K562 (cell line): ENCODE data around the gene AVPI1. TPM values are rescaled to one million over a fixed set of nuclear protein-coding genes. Genes with fewer than 3 reads are reported as not detected.

ENCODE experiments used
- ATAC-seq: fragments of 200-7000 bp; cut with Tn5 transposase; 3 replicates; pipeline ENCODE4 v1.9.1; 2020; ENCODE audit warnings: moderate library complexity
- BruUV-seq: library from RNA; stranded (reverse); fragments of 400-500 nt; replicated peaks from 2 replicates; lab custom pipeline; 2021; lab: Mats Ljungman, UMichigan
- CTCF ChIA-PET: fragments of 300-600 bp; formaldehyde crosslinking; extraction: SDS; loops from one replicate; lab custom pipeline; 2021; ENCODE audit warnings: low intra/inter-chr PET ratio; lab: Yijun Ruan, JAX
- POLR2A ChIA-PET: fragments of 300-600, 350-650 bp; sonication (Branson Sonifier 250); formaldehyde crosslinking; extraction: SDS; loops from one replicate; lab custom pipeline; 2021; ENCODE audit warnings: antibody characterized with exemption, inconsistent platforms; lab: Yijun Ruan, JAX
- DNase-seq, 4 experiments: peaks; one replicate each; pipeline versions ENCODE4 v3.0.0 to v3.0.0-alpha.2; 2011 to 2018; ENCODE audit warnings: low spot score in 3 of 4, mixed read lengths in 3 of 4; ENCODE audit errors: extremely low read depth in 1 of 4
- FAIRE-seq: peaks from 2 replicates; lab custom pipeline; 2011; peaks lifted over from hg19 to GRCh38; lab: Jason Lieb, UNC
- H2AFZ ChIP-seq: 2 replicates; pipeline ENCODE4 v1.6.0; 2011; ENCODE audit warnings: low read depth, low read length, control low read depth, inconsistent platforms
- H3K27ac ChIP-seq: fragments of 200-600 bp; 3 replicates; pipeline ENCODE4 v1.8.0; 2011; ENCODE audit warnings: low read depth, mild to moderate bottlenecking, control low read depth, inconsistent platforms, low read length, moderate library complexity, mixed read lengths; ENCODE audit errors: extremely low read depth
- H3K27me3 ChIP-seq, 2 experiments: fragments of 300-600 bp in 1 of 2; 2 replicates in 1 of 2; 3 replicates in 1 of 2; pipeline versions ENCODE4 v1.6.0 to v1.8.0; 2011; ENCODE audit warnings: inconsistent platforms in 2 of 2, low read length in 2 of 2, mild to moderate bottlenecking in 1 of 2, mixed read lengths in 1 of 2, moderate library complexity in 1 of 2; ENCODE audit not compliant: control insufficient read depth in 2 of 2, insufficient read depth in 2 of 2
- H3K36me3 ChIP-seq: fragments of 300-600 bp; 3 replicates; pipeline ENCODE4 v1.8.0; 2011; ENCODE audit warnings: mild to moderate bottlenecking, low read length, inconsistent platforms; ENCODE audit not compliant: control insufficient read depth, insufficient read depth
- H3K4me1 ChIP-seq, 2 experiments: fragments of 200-600 bp in 1 of 2; replicated peaks in 1 of 2; 2 replicates in 1 of 2; 3 replicates in 1 of 2; pipeline versions ENCODE4 v1.5.1 to v1.8.0; 2011; ENCODE audit warnings: inconsistent platforms in 2 of 2, low read length in 2 of 2, mild to moderate bottlenecking in 1 of 2, mixed read lengths in 1 of 2, moderate library complexity in 1 of 2; ENCODE audit not compliant: control insufficient read depth in 2 of 2, insufficient read depth in 2 of 2
- H3K4me2 ChIP-seq: 2 replicates; pipeline ENCODE4 v1.6.1; 2011; ENCODE audit warnings: low read length, control low read depth, inconsistent platforms, mixed read lengths; ENCODE audit not compliant: insufficient read depth
- H3K4me3 ChIP-seq: fragments of 200-600 bp; sonication (generic), shearing (Covaris generic); 2 replicates; pipeline ENCODE4 v1.5.1; 2016; ENCODE audit warnings: control low read depth, inconsistent platforms
- H3K79me2 ChIP-seq: fragments of 200-600 bp; 3 replicates; pipeline ENCODE4 v1.8.0; 2011; ENCODE audit warnings: low read length, inconsistent platforms; ENCODE audit not compliant: control insufficient read depth, insufficient read depth
- H3K9ac ChIP-seq, 2 experiments: 2 replicates each; pipeline versions ENCODE4 v1.6.0 to v1.6.1; 2011; ENCODE audit warnings: low read depth in 2 of 2, low read length in 2 of 2, control low read depth in 1 of 2, inconsistent platforms in 1 of 2, mild to moderate bottlenecking in 1 of 2, mixed read lengths in 1 of 2; ENCODE audit not compliant: insufficient read depth in 1 of 2
- H3K9me1 ChIP-seq: one replicate; pipeline ENCODE4 v1.6.0; 2011; ENCODE audit warnings: inconsistent platforms, mild to moderate bottlenecking, low read length, moderate library complexity; ENCODE audit not compliant: control insufficient read depth, insufficient read depth
- H3K9me3 ChIP-seq: replicated peaks from 2 replicates; pipeline ENCODE4 v1.5.1; 2011; ENCODE audit warnings: low read depth, low read length, inconsistent platforms; ENCODE audit not compliant: control insufficient read depth, insufficient read depth
- H4K20me1 ChIP-seq: replicated peaks from 2 replicates; pipeline ENCODE4 v1.6.1; 2011; ENCODE audit warnings: low read length, inconsistent platforms, mixed read lengths; ENCODE audit not compliant: control insufficient read depth, insufficient read depth
- BCL6 ChIP-seq: fragments of 250-450 bp; sonication (Bioruptor Pico); IDR thresholded peaks from 2 replicates; pipeline ENCODE4 v1.4.0; 2020
- CTCF ChIP-seq, 3 experiments: IDR thresholded peaks in 2 of 3; conservative IDR thresholded peaks in 1 of 3; 2 replicates each; pipeline ENCODE4 v1.5.1; 2011 to 2012; ENCODE audit warnings: low read length in 3 of 3, mild to moderate bottlenecking in 3 of 3, control low read depth in 2 of 3, improper control_type of control experiment in 1 of 3, inconsistent platforms in 1 of 3, low read depth in 1 of 3, mixed read lengths in 1 of 3, moderate library complexity in 1 of 3; ENCODE audit not compliant: insufficient read depth in 2 of 3
- KAT2B ChIP-seq: IDR thresholded peaks from one replicate; pipeline ENCODE4 v1.6.1; 2012; ENCODE audit warnings: low read depth, mild to moderate bottlenecking, control low read depth, inconsistent platforms, low read length, moderate library complexity
- KDM2B ChIP-seq: fragments of 250-450 bp; sonication (Bioruptor Pico); IDR thresholded peaks from 2 replicates; pipeline ENCODE4 v1.8.0; 2021; ENCODE audit warnings: mild to moderate bottlenecking, moderate library complexity
- MCM2 ChIP-seq: fragments of 450-650 bp; IDR thresholded peaks from 2 replicates; pipeline ENCODE4 v1.6.1; 2017; ENCODE audit warnings: low read depth, mild to moderate bottlenecking
- NR2C1 ChIP-seq, 2 experiments: fragments of 450-650 bp; IDR thresholded peaks; 2 replicates each; pipeline ENCODE4 v1.6.1; 2017; ENCODE audit warnings: mild to moderate bottlenecking in 2 of 2, antibody characterized with exemption in 1 of 2, inconsistent platforms in 1 of 2, missing compliant biosample characterization in 1 of 2, missing genetic modification characterization in 1 of 2
- NR2F6 ChIP-seq: fragments of 450-650 bp; formaldehyde crosslinking; IDR thresholded peaks from 2 replicates; pipeline ENCODE4 v1.4.0; 2020; ENCODE audit warnings: mild to moderate bottlenecking
- PHF8 ChIP-seq: fragments of 200-600 bp; sonication (generic); IDR thresholded peaks from 2 replicates; pipeline ENCODE4 v1.6.1; 2012; ENCODE audit warnings: mixed run types, mild to moderate bottlenecking, inconsistent platforms, low read length, moderate library complexity, borderline replicate concordance
- PTBP1 ChIP-seq: fragments of 200-400 bp; formaldehyde crosslinking; IDR thresholded peaks from 2 replicates; pipeline ENCODE4 v1.6.1; 2017; ENCODE audit warnings: low read depth, low read length
- TSHZ1 ChIP-seq: fragments of 250-450 bp; sonication (Bioruptor Pico); IDR thresholded peaks from 2 replicates; pipeline ENCODE4 v1.4.0; 2020; ENCODE audit warnings: mild to moderate bottlenecking, moderate library complexity
- XRCC3 ChIP-seq: fragments of 450-650 bp; IDR thresholded peaks from 2 replicates; pipeline ENCODE4 v1.6.1; 2017; ENCODE audit warnings: mild to moderate bottlenecking, moderate library complexity
- ZBTB7A ChIP-seq: IDR thresholded peaks from 2 replicates; pipeline ENCODE4 v1.6.1; 2011; ENCODE audit warnings: low read depth, mild to moderate bottlenecking, low read length, moderate library complexity, borderline replicate concordance; ENCODE audit not compliant: control insufficient read depth
- ZC3H4 ChIP-seq: sonication (generic); formaldehyde crosslinking; IDR thresholded peaks from 2 replicates; pipeline ENCODE4 v1.9.0; 2021; ENCODE audit warnings: missing genetic modification reagents, borderline replicate concordance
- ZNF583 ChIP-seq: fragments of 250-450 bp; sonication (Bioruptor Pico); IDR thresholded peaks from 2 replicates; pipeline ENCODE4 v1.4.0; 2020
- WGBS: fragments of 100-300 bp; shearing (Covaris generic); methylation state at CpG from one replicate; pipeline ENCODE4 v1.1.6; 2016; ENCODE audit warnings: low coverage, mixed read lengths; ENCODE audit not compliant: insufficient coverage; ENCODE audit errors: missing lambda C conversion rate; 5-methylcytosine and 5-hydroxymethylcytosine counted together
- in situ Hi-C: fragments of 300-500 bp; cut with MboI; formaldehyde crosslinking; loops from 4 replicates; pipeline ENCODE4 v1.15.0; 2018; ENCODE audit warnings: inconsistent platforms, mixed read lengths
- intact Hi-C: fragments of 100-400 bp; cut with micrococcal nuclease; formaldehyde crosslinking; loops from 2 replicates; pipeline ENCODE4 v1.14.2; 2022
- polyA plus RNA-seq, 8 experiments: library from polyadenylated mRNA; depleted of rRNA in 4 of 8; stranded (reverse) in 5 of 8; unstranded in 3 of 8; fragments of >200 nt; fragmentation: Nextera tagmentation in 2 of 8; fragmentation: Illumina TruSeq in 1 of 8; extraction: Ambion mirVana in 2 of 8; extraction: Trizol in 1 of 8; gene quantifications; 2 replicates each; pipeline versions ENCODE4 v1.2.1 to v1.2.3, GENCODE V29; 2011 to 2014; ENCODE audit warnings: inconsistent platforms in 1 of 8, missing spikeins in 1 of 8
- total RNA-seq, 7 experiments: library from RNA; depleted of rRNA in 6 of 7; stranded (reverse); fragments of >200 nt in 6 of 7; fragmentation: Illumina TruSeq in 2 of 7; extraction: Trizol in 2 of 7; gene quantifications; 2 replicates each; pipeline versions ENCODE4 v1.2.1 to v1.2.3, GENCODE V29; 2011 to 2021; ENCODE audit warnings: low replicate concordance in 1 of 7
- TF ChIP-seq, protein P1 (sequence below): fragments of 250-450 bp; sonication (Bioruptor Pico); IDR thresholded peaks from 2 replicates; pipeline ENCODE4 v1.8.0; 2021; ENCODE audit warnings: borderline replicate concordance, mild to moderate bottlenecking, moderate library complexity; ENCODE audit not compliant: poor library complexity, severe bottlenecking

Gene AVPI1
- total and polyA plus RNA-seq, 9 of the 15 experiments (the other 6 are each of a cell fraction or from before 2014, with no cell fraction given): 0.90 to 10.4 (median 7.4) TPM

DNA sequence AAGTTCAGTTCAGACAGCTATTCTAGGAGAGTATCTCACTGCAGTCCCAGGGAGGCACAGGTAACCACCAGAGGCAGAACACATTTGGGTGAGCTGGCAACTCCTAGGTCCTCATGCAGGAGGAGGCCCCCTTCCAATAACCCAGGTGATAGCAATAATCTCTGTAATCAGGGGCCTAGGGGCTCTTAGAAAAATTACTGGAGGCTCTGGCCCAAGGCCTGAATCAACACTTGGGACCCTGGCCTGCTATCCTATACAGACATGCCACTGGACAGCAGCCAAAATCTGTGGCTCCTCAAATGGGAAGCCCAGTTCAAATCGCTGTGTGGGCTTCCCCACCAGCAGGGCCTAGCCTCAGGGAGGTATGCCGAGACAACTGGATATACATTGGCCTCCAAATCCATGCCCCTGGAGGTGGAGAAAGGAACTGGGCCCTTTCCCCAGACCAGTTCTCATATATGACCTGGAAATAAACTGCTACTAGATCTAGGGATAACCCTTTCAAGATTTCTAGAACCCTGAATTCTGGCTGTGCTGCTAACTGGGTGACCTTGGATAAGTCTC lies 1.6 kb downstream of the AVPI1 start (continued):
- peak; percentile 32 to 43 (median 36); a peak in 3 of 6 replicates for TF ChIP-seq CTCF (IDR thresholded peaks at IDR 0.05 in 2 of 3, conservative IDR thresholded peaks at IDR 0.05 in 1 of 3; ENCODE audit: insufficient read depth in 2 of 3, low read depth in 1 of 3, low read length in 3 of 3)
- no peak for TF ChIP-seq PHF8
- TF ChIP-seq ZBTB7A: 0 out of 2 replicates have a peak, but pooled peaks have one; percentile 28
- TF ChIP-seq NR2C1 (IDR thresholded peaks at IDR 0.05): no peak
- no peak for TF ChIP-seq NR2C1 (tag; IDR thresholded peaks at IDR 0.05)
- TF ChIP-seq ZC3H4 (CRISPR knock-in tag): no peak

DNA sequence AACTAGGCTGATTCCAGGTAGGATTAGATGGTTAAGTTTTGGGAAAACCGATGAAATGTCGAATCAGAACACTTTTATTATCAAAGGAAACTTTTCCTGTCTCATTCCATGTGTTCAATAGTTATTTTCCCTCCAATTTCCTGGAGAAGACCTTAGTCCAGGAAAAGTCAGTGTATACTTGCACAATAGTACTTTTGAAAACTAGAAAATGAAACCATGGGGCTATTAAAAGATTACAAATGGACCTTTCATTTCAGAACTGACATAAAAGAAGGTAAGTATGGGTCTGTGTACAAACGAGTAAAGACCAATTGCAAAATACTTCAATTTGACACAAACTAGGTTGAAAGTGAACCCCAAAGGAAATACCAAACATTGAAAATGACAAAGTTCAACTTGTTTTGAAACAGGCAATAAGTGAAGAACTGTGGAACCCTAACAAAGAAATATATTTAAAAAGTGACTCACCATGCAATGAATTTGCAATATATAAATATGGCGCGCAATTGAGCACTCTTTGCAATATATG lies 2.1 kb downstream of the AVPI1 start:
- WGBS: 59% methylated on average over 5 of the region's 5 CpGs
- in situ Hi-C loops: no loop called here
- Histone ChIP-seq H2AFZ (no peak overlapping the region), H3K27me3 (no peaks in the 10 kb centered on the region), H3K79me2 (peaks cover 32% of the 10 kb centered on the region), H3K9ac (peak overlapping the region in 1 of 2 experiments; percentile 87; a peak in 1 of 4 replicates), H3K9me3 (no peaks in the 10 kb centered on the region), H3K27ac (peak overlapping the region; percentile 2; the same call in 1 of the 3 replicates), H3K4me2 (peak overlapping the region; percentile 89), H3K4me3 (0 out of 2 replicates have a peak overlapping the region, but pooled peaks have one; percentile 56), H3K4me1 (peaks cover 36 to 52% of the 10 kb centered on the region in 2 experiments; a peak in 4 of 5 replicates), H3K9me1 (no peaks in the 10 kb centered on the region), H3K36me3 (no peaks in the 10 kb centered on the region), H4K20me1 (no peaks in the 10 kb centered on the region; the same call in 1 of the 2 replicates)
- DNase-seq: no peak
- ChIA-PET CTCF (no interaction called here), POLR2A (no interaction called here)
- intact Hi-C loops: loop anchor here (10.0 kb wide), 1 partner anchor 110 kb away; the partner anchor contains the start of gene ANKRD2
- peak; percentile 35 for FAIRE-seq
- no TSS peak for BruUV-seq
- ATAC-seq: no peak
- no peak for TF ChIP-seq TSHZ1 (CRISPR knock-in tag)
- TF ChIP-seq KDM2B (CRISPR knock-in tag): no peak
- no peak for TF ChIP-seq XRCC3
- TF ChIP-seq MCM2: no peak
- TF ChIP-seq, protein P1, sequence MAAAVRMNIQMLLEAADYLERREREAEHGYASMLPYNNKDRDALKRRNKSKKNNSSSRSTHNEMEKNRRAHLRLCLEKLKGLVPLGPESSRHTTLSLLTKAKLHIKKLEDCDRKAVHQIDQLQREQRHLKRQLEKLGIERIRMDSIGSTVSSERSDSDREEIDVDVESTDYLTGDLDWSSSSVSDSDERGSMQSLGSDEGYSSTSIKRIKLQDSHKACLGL (CRISPR knock-in tag): no peak
- no peak for TF ChIP-seq KAT2B
- no peak for TF ChIP-seq ZNF583 (CRISPR knock-in tag)
- no peak for TF ChIP-seq BCL6
- TF ChIP-seq PTBP1: no peak
- TF ChIP-seq NR2F6 (CRISPR knock-in tag): no peak
